GM21447 (cell line): Measurements from ENCODE around the gene BTBD7.
A peak's percentile ranks its signal among the peaks of the same experiment; 100 is the strongest.

ENCODE experiments used
- ATAC-seq: cut with Tn5 transposase; IDR thresholded peaks from one replicate; pipeline ENCODE4 v1.9.1; 2021; ENCODE audit not compliant: unreplicated experiment

Gene BTBD7

DNA sequence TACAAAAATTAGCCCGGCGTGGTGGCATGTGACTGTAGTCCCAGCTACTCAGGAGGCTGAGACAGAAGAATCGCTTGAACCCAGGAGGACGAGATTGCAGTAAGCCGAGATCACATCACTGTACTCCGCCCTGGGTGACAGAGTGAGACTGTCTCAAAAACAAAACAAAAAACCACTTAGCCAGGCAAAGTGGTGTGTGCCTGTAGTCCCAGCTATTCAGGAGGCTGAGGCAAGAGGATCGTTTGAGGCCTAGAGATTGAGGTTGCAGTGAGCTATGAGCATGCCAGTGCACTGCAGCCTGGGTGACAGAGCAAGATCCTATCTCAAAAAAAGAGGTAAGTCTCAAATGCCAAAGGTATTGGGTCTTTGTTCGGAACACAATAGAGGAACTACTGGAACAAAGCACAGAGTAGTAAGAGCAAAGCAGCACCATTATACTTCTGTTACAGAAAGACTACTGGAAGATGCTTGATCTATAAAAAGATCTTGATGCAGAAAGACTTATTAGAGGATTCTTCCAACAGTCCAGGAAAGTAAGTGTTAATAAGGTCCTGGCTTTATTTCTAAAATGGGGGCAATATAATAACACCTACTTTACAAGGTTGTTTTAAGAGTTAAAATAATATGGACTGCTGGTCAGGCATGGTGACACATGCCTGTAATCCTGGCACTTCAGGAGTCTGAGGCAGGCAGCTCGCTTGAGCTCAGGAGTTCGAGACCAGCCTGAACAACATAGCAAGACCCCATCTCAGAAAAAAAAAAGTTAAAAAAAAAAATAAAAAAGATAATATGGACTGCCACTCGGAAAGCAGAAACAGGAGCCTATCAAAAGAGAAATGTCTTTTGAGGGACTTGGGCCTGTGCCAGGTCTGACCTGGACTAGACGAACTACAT is 29.9 kb downstream of the BTBD7 start:
- no peak for ATAC-seq

- no peak for ATAC-seq
Observed at GRCh38 chr14:93301821-93302447, 30.9 kb downstream of the BTBD7 start.

DNA sequence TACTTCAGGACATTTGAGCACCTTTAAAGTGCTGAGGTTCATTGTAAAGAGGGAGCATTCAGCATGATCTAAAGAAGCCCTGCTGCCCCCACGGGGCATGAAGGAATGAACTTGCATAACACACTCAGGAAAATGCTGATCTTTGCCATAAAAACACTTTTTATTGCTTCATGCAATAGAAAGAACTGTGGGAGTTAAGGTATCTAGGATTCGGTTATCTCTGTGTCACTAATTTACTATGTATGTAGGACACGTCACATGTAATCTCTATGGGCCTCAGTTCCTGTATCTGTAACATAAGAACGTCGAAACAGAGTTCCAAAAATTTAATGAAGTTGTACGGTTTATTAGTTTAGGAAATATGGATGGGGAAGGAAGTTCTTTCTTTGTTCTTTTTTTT is 33.0 kb downstream of the BTBD7 start:
- no peak for ATAC-seq

- no peak for ATAC-seq
Observed at GRCh38 chr14:93299416-93299815, 33.4 kb downstream of the BTBD7 start.

DNA sequence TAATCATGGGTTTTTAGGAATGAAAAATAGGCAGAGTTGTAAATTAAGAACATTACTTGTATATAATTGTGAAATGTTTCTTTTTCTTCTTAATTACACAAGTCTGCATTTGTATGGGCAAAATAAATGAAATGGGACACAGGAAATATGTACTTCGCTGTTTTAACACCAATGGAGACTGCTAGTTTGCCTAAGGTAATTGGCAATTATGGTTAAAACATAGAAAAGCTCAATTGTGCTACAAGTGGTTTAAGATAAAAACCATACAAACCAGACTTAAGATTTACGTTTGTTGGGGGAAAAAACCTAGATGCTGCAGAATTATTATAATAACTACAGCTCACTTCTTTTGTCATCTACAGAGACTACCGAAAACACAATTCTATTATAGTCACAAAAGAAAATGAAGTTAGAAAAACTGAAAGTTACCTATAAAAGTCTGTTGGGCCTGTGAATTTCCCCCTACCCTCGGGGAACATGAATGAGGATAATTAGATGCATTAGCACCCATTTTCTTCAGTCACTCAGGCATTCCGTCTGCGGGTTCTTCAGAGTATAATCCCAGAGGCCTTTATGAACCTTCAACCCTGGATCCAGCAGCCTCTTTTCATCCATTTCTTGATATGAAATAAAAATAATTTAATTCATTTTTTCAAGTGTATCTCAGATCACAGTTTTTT is 37.2 kb downstream of the BTBD7 start:
- no peak for ATAC-seq

- ATAC-seq = no peak
Observed at GRCh38 chr14:93286212-93286890, 46.5 kb downstream of the BTBD7 start.

DNA sequence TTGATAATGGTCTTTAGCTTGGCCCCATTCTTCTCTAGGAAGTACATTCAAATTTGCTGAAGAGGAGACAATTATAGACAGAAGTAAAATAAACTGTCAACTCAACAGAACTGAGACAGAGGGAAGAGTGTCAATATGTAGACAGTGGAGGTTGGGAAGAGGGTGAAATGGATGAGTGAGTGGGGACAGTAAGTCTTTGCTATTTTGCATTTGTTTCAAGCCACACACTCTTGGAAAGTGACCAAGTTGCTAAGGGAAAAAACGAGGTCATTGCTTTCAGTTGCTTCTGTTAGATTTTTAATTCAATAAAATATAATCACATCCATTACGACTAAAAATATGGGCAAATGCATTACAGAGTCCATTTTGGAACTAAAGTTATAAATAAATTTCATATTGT is 47.8 kb downstream of the BTBD7 start:
- ATAC-seq = peak; percentile 58

DNA sequence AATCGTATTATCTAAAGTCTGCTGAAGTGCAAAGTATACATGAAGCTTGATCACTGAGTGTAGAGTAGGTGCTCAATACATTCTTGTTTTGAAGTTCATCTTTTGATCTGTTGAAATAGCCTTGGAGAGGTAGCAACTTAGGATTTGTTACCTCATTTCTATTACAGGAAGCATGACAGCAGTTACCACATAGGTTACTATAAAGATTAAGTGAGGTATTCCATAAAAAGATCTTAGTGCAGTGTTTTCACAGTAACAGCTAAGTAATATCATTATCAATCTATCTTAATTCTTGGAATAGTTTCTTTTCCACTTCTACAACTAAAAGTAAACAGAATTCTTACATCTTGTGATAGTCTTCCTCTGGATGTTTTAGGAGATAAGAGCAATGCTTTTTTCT is 50.9 kb downstream of the BTBD7 start:
- no peak for ATAC-seq

- ATAC-seq = no peak
Observed at GRCh38 chr14:93280743-93281142, 52.1 kb downstream of the BTBD7 start.

- ATAC-seq = no peak
Observed at GRCh38 chr14:93276031-93276716, 56.7 kb downstream of the BTBD7 start.

- no peak for ATAC-seq
Observed at GRCh38 chr14:93274055-93274806, 58.6 kb downstream of the BTBD7 start.

DNA sequence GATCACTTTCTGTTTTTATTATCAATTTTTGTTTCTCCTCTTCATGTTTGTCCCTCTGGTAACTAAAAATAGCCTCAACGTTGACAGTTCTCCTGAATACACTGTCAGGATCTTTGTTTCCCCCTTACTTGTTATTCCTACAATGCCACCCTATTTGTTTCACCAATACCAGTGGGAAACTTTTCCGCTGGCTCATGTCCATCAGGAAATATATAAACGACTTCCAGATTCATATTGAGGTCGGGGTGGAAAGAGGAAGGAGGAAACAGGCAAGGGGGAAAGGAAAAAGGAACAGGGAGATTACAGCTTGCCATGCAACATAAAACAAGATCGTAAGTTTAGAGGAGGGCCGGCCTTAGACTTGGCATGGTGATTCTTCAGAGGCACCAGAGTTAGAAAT is 61.7 kb downstream of the BTBD7 start:
- ATAC-seq = no peak

DNA sequence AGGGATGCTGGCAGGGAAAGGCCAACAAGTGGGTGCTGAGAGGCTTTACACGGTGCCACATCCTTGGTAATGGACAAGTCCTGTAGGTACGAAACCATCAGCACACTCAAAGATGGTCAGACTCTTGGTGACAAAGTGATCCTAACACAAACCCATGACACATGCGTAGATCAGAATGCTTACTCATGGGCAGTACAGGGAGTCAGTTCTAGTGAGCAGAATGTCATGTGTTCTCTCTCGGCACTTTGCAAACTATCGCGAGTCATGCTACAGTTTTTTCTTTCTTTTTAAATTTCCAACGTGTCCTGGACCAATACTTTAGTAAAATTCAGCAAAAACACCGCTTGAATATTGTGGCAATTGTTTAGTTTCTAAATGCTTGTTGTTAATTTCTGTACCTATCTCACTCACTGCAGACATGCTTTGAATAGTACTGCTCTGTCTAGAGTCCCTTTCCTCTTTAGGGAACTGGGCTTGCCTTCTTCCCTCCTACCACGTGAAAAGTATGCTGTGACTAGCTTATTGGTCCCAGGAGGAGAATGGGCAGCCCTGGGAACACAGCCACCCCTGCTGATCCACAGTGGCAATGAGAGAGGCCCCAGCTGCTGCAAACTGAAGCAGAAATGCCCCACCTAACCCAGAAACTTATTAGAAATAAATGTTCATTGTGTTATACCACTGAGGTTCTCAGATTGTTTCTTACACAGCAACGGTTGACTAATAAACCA is 63.3 kb downstream of the BTBD7 start:
- ATAC-seq = no peak

GRCh38 chr14:93268406-93268805 is 64.4 kb downstream of the BTBD7 start:
- ATAC-seq = no peak

GRCh38 chr14:93267149-93267711 is 65.6 kb downstream of the BTBD7 start:
- no peak for ATAC-seq

DNA sequence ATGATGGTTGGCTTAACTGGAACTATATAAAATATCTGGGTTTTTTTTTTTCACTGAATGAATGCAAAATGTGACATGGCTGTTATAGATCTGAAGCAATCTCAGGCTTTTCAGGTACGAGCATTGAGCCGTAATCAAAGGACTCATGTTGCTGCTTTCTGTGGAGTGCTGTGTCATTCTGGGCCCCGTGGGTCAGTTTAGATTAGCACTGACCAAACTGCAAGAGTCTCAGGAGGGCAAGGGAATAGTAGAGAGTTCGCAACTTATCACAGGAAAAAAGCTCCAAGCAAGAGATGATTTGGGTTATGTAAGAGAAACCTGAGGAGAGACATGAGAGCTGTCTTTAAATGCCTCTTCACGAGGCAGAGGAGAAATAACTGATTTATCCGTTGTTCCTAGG is 66.7 kb downstream of the BTBD7 start:
- no peak for ATAC-seq

DNA sequence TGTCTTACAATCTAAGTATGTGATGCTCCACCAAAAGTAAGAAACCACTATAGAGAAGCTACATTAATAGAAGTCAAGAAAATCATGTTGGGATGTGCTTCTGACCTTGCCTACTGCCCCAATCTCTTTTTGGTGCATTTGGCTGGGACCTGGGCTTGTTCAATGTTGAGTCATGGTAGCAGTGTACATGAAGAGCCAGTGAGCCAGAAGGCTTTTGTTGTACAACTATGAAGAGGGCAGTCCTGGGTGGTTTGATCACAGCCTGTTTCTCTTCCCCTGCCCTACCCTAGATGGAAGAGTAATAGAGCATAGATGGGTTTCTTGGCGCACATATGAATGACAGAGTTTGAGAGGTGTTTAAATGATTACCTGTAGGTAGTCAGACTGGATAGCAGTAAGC is 69.4 kb downstream of the BTBD7 start:
- no peak for ATAC-seq

DNA sequence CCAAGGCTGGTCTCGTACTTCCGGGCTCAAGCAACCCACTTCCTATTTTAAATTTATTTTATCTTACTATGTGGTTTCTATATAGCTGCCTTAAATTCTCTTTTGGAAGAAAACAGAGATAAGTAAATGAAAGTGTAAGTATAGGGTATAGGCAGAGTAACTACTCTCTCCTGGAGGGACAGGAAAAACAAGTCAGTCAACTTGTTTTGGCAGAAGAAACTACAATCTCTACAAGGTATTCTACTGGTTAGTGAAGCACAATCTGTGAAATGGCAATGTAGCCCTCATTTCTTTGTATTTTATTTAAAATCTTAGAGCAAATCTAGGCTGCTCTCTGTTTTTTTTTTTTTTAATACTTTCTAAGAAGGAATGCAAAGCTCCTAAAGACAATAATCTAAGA is 70.4 kb downstream of the BTBD7 start:
- no peak for ATAC-seq
